Osteoblast (primary cell): ENCODE measurements around the gene PYROXD2. TPM values are rescaled to one million over a fixed set of nuclear protein-coding genes. Genes with fewer than 3 reads are reported as not detected.

Source experiments
- DNase-seq: peaks from one replicate; pipeline ENCODE4 v3.0.0; 2011; ENCODE audit warnings: low spot score, mixed read lengths; ENCODE audit not compliant: insufficient read length; ENCODE audit errors: missing footprints
- H2AFZ ChIP-seq: 2 replicates; pipeline ENCODE4 v1.6.0; 2011; ENCODE audit warnings: mild to moderate bottlenecking, low read length
- H3K27ac ChIP-seq: 2 replicates; pipeline ENCODE4 v1.5.1; 2011; ENCODE audit warnings: mild to moderate bottlenecking, low read depth, low read length, moderate library complexity
- H3K27me3 ChIP-seq: 2 replicates; pipeline ENCODE4 v1.6.0; 2012; ENCODE audit warnings: mild to moderate bottlenecking, control low read depth, inconsistent platforms, low read length, moderate library complexity; ENCODE audit not compliant: insufficient read depth
- H3K36me3 ChIP-seq: 2 replicates; pipeline ENCODE4 v1.5.1; 2011; ENCODE audit warnings: mild to moderate bottlenecking, low read length, control low read depth, moderate library complexity; ENCODE audit not compliant: insufficient read depth
- H3K4me1 ChIP-seq: 2 replicates; pipeline ENCODE4 v1.5.1; 2011; ENCODE audit warnings: mild to moderate bottlenecking, low read length, control low read depth, moderate library complexity; ENCODE audit not compliant: insufficient read depth
- H3K4me2 ChIP-seq: 2 replicates; pipeline ENCODE4 v1.6.0; 2011; ENCODE audit warnings: mild to moderate bottlenecking, low read length; ENCODE audit not compliant: insufficient read depth
- H3K4me3 ChIP-seq: fragments of 200-600 bp; sonication (generic); 3 replicates; pipeline ENCODE4 v1.5.1; 2012; ENCODE audit warnings: mild to moderate bottlenecking, low read length, inconsistent platforms; ENCODE audit not compliant: insufficient read depth
- H3K79me2 ChIP-seq: 2 replicates; pipeline ENCODE4 v1.6.0; 2012; ENCODE audit warnings: mild to moderate bottlenecking, low read length, control low read depth, inconsistent platforms; ENCODE audit not compliant: insufficient read depth
- H3K9me3 ChIP-seq: 2 replicates; pipeline ENCODE4 v1.5.1; 2011; ENCODE audit warnings: low read depth, low read length, control low read depth
- H4K20me1 ChIP-seq: 2 replicates; pipeline ENCODE4 v1.6.0; 2012; ENCODE audit warnings: mild to moderate bottlenecking, low read length, control low read depth; ENCODE audit not compliant: insufficient read depth
- total RNA-seq: library from RNA; depleted of rRNA; stranded (reverse); fragments of >200 nt; gene quantifications from 2 replicates; pipeline ENCODE4 v1.2.3, GENCODE V29; 2012
- TF ChIP-seq, protein P1 (sequence below): IDR thresholded peaks from 2 replicates; pipeline ENCODE4 v1.5.1; 2011; ENCODE audit warnings: mild to moderate bottlenecking, low read depth, low read length, moderate library complexity; ENCODE audit errors: extremely low read depth

The PYROXD2 gene
- total RNA-seq, 1 donor: 11.6 TPM

- Histone ChIP-seq H3K4me2 (no peak overlapping the region), H4K20me1 (no peaks in the 10 kb centered on the region), H3K4me1 (peaks cover 28% of the 10 kb centered on the region), H2AFZ (no peak overlapping the region), H3K4me3 (no peak overlapping the region), H3K9me3 (no peaks in the 10 kb centered on the region), H3K27ac (no peak overlapping the region), H3K36me3 (no peaks in the 10 kb centered on the region), H3K79me2 (no peaks in the 10 kb centered on the region), H3K27me3 (no peaks in the 10 kb centered on the region)
- no peak for DNase-seq
- TF ChIP-seq, protein P1, sequence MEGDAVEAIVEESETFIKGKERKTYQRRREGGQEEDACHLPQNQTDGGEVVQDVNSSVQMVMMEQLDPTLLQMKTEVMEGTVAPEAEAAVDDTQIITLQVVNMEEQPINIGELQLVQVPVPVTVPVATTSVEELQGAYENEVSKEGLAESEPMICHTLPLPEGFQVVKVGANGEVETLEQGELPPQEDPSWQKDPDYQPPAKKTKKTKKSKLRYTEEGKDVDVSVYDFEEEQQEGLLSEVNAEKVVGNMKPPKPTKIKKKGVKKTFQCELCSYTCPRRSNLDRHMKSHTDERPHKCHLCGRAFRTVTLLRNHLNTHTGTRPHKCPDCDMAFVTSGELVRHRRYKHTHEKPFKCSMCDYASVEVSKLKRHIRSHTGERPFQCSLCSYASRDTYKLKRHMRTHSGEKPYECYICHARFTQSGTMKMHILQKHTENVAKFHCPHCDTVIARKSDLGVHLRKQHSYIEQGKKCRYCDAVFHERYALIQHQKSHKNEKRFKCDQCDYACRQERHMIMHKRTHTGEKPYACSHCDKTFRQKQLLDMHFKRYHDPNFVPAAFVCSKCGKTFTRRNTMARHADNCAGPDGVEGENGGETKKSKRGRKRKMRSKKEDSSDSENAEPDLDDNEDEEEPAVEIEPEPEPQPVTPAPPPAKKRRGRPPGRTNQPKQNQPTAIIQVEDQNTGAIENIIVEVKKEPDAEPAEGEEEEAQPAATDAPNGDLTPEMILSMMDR: no peak
These were observed 38.0 kb downstream of the PYROXD2 start for GRCh38 chr10:98377001-98377400.

- H3K27ac ChIP-seq: no peak overlapping the region
- H3K4me3 ChIP-seq: no peak overlapping the region
- H2AFZ ChIP-seq: no peak overlapping the region
- no peaks in the 10 kb centered on the region for H3K79me2 ChIP-seq
- H3K27me3 ChIP-seq: no peaks in the 10 kb centered on the region
- no peaks in the 10 kb centered on the region for H3K36me3 ChIP-seq
- TF ChIP-seq, protein P1: no peak
- DNase-seq: no peak
- no peak overlapping the region for H3K4me2 ChIP-seq
- peaks cover 28% of the 10 kb centered on the region for H3K4me1 ChIP-seq
- no peaks in the 10 kb centered on the region for H4K20me1 ChIP-seq
- no peaks in the 10 kb centered on the region for H3K9me3 ChIP-seq
These were observed 38.5 kb downstream of the PYROXD2 start for GRCh38 chr10:98376485-98376884.

GRCh38 chr10:98374217-98374985 is 40.6 kb downstream of the PYROXD2 start:
- Histone ChIP-seq H4K20me1 (no peaks in the 10 kb centered on the region), H3K27ac (peak overlapping the region; percentile 90), H3K79me2 (no peaks in the 10 kb centered on the region), H3K4me3 (peak overlapping the region; percentile 29), H3K4me2 (peak overlapping the region; percentile 87), H3K9me3 (no peaks in the 10 kb centered on the region), H2AFZ (peak overlapping the region; percentile 66), H3K4me1 (peaks cover 28% of the 10 kb centered on the region), H3K27me3 (no peaks in the 10 kb centered on the region), H3K36me3 (no peaks in the 10 kb centered on the region)
- TF ChIP-seq, protein P1: no peak
- DNase-seq: peak; percentile 95

DNA sequence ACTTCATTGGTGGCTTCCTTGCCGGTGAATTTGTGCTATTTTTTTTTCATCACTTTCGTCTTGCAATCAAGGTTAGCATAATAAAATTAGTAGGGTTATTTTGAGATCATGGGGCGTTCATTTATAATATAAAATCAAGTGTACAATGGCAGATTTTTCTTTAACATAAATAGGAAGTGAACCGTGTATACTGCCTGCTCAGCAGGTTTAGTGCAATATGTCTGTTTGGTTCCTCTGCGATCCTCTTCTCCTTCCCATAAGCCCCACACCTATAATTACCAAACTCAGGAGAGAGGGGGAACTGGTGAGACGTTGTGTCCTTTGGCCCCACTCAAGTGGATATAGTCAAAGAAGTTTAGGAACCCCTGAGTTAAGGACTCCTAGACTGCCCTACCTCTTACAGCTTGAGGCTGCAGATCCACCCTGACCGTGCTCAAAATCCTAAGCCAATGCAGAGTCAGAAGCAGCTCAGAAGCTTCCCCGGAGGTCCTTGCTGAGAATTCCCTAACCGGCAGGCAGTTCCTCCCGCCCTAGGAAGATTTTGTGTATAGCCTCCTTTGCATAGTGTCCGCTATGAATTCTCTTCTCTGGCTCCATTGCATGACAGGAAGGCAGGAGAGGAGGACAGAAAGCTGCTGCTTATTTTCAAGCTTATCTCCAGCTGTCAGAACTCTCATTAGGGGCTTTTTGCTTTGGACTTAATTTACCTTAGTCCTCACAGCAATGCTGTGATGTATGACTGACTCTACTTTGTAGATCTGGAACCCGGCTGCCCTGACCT is 41.5 kb downstream of the PYROXD2 start:
- Histone ChIP-seq H3K36me3 (no peaks in the 10 kb centered on the region), H3K27ac (peak overlapping the region; percentile 90), H3K4me3 (no peak overlapping the region), H3K4me2 (peak overlapping the region; percentile 87), H4K20me1 (no peaks in the 10 kb centered on the region), H3K4me1 (peaks cover 23% of the 10 kb centered on the region), H2AFZ (no peak overlapping the region), H3K79me2 (no peaks in the 10 kb centered on the region), H3K9me3 (no peaks in the 10 kb centered on the region), H3K27me3 (no peaks in the 10 kb centered on the region)
- no peak for DNase-seq
- TF ChIP-seq, protein P1: no peak
